ENCODE results near the gene HLCS.

- TF ChIP-seq ZNF274 (IDR thresholded peaks at IDR 0.05; ENCODE audit: low read depth, low read length) (no peak), YY1 (IDR thresholded peaks at IDR 0.05; ENCODE audit: insufficient read depth, insufficient read length) (no peak)
Measured at GRCh38 chr21:36856643-36857042, 109.8 kb downstream of the HLCS start.

Measured in NT2/D1 (cell line).